Testis (tissue), 2 donors: ENCODE measurements around the gene TLK2.
"Not testable (repeated sequence)": the region's sequence is repeated elsewhere in the genome, so short reads cannot be mapped to it uniquely, and the experiment has no call there.

ENCODE experiments used
- CTCF ChIP-seq, 3 experiments: fragments of 450-650 bp in 2 of 3; fragments of 200-600 bp in 1 of 3; sonication (generic) in 1 of 3; IDR thresholded peaks; one replicate each; pipeline ENCODE4 v1.5.1; 2016 to 2019; ENCODE audit warnings: antibody characterized with exemption in 3 of 3, mild to moderate bottlenecking in 2 of 3, moderate library complexity in 1 of 3
- POLR2A ChIP-seq: fragments of 450-650 bp; IDR thresholded peaks from one replicate; pipeline ENCODE4 v1.6.1; 2017; ENCODE audit warnings: antibody characterized with exemption, mild to moderate bottlenecking, moderate library complexity

- not testable (repeated sequence) for TF ChIP-seq CTCF (IDR thresholded peaks at IDR 0.05); POLR2A
Observed at GRCh38 chr17:62591822-62592221, 113.2 kb downstream of the TLK2 start.
